ENCODE results near the gene ZNF3.

ZNF3 gene

GRCh38 chr7:100119970-100120732 lies 38.6 kb upstream of the ZNF3 start:
- DNase-seq, result peak; percentile 77 to 81
- TF ChIP-seq GATA1 (IDR thresholded peaks at IDR 0.05; ENCODE audit: low read depth, low read length), result no peak
- TF ChIP-seq POLR2A (IDR thresholded peaks at IDR 0.05; ENCODE audit: low read length), result no peak

GRCh38 chr7:100119072-100119969 lies 37.8 kb upstream of the ZNF3 start, which contains the start of the genes CNPY4 and TAF6:
Gene CNPY4 (plus strand): TSS chr7:100119634. CDS start chr7:100119745, 111 bp downstream.
Gene TAF6 (minus strand): TSS chr7:100119358. CDS start chr7:100114209, 5,149 bp downstream.
- no peak for TF ChIP-seq GATA1 (IDR thresholded peaks at IDR 0.05; ENCODE audit: low read depth, low read length)
- TF ChIP-seq POLR2A (IDR thresholded peaks at IDR 0.05; ENCODE audit: low read length), result peak; percentile 77
- DNase-seq, result peak; percentile 96 to 98

GRCh38 chr7:100118388-100119071 lies 37.0 kb upstream of the ZNF3 start:
- no peak for DNase-seq
- no peak for TF ChIP-seq GATA1 (IDR thresholded peaks at IDR 0.05; ENCODE audit: low read depth, low read length)
- no peak for TF ChIP-seq POLR2A (IDR thresholded peaks at IDR 0.05; ENCODE audit: low read length)

- no peak for DNase-seq
- no peak for TF ChIP-seq GATA1 (IDR thresholded peaks at IDR 0.05; ENCODE audit: low read depth, low read length)
- TF ChIP-seq POLR2A (IDR thresholded peaks at IDR 0.05; ENCODE audit: low read length), result no peak
These were observed 33.5 kb upstream of the ZNF3 start for GRCh38 chr7:100115026-100115425.

- no peak for TF ChIP-seq GATA1 (IDR thresholded peaks at IDR 0.05; ENCODE audit: low read depth, low read length)
- no peak for TF ChIP-seq POLR2A (IDR thresholded peaks at IDR 0.05; ENCODE audit: low read length)
- no peak for DNase-seq
These were observed 30.4 kb upstream of the ZNF3 start for GRCh38 chr7:100111914-100112313.

GRCh38 chr7:100111156-100111555 lies 29.6 kb upstream of the ZNF3 start:
- TF ChIP-seq POLR2A (IDR thresholded peaks at IDR 0.05; ENCODE audit: low read length), result no peak
- TF ChIP-seq GATA1 (IDR thresholded peaks at IDR 0.05; ENCODE audit: low read depth, low read length), result no peak
- peak in 1 of 2 experiments; percentile 63 for DNase-seq

- TF ChIP-seq POLR2A (IDR thresholded peaks at IDR 0.05; ENCODE audit: low read length) (no peak), GATA1 (IDR thresholded peaks at IDR 0.05; ENCODE audit: low read depth, low read length) (no peak)
- no peak for DNase-seq
These were observed 28.1 kb upstream of the ZNF3 start for GRCh38 chr7:100109521-100110163.

- no peak for DNase-seq
- TF ChIP-seq POLR2A (IDR thresholded peaks at IDR 0.05; ENCODE audit: low read length), result no peak
- TF ChIP-seq GATA1 (IDR thresholded peaks at IDR 0.05; ENCODE audit: low read depth, low read length), result no peak
These were observed 26.4 kb upstream of the ZNF3 start for GRCh38 chr7:100107890-100108289.

- TF ChIP-seq GATA1 (IDR thresholded peaks at IDR 0.05; ENCODE audit: low read depth, low read length), result no peak
- TF ChIP-seq POLR2A (IDR thresholded peaks at IDR 0.05; ENCODE audit: low read length), result no peak
- no peak for DNase-seq
These were observed 25.7 kb upstream of the ZNF3 start for GRCh38 chr7:100107125-100107737.

- TF ChIP-seq GATA1 (IDR thresholded peaks at IDR 0.05; ENCODE audit: low read depth, low read length) (no peak), POLR2A (IDR thresholded peaks at IDR 0.05; ENCODE audit: low read length) (no peak)
- DNase-seq, result no peak
These were observed 25.1 kb upstream of the ZNF3 start for GRCh38 chr7:100106633-100107032.

GRCh38 chr7:100105534-100105933 lies 24.0 kb upstream of the ZNF3 start:
- DNase-seq, result no peak
- TF ChIP-seq GATA1 (IDR thresholded peaks at IDR 0.05; ENCODE audit: low read depth, low read length) (no peak), POLR2A (IDR thresholded peaks at IDR 0.05; ENCODE audit: low read length) (no peak)

- TF ChIP-seq POLR2A (IDR thresholded peaks at IDR 0.05; ENCODE audit: low read length), result no peak
- TF ChIP-seq GATA1 (IDR thresholded peaks at IDR 0.05; ENCODE audit: low read depth, low read length), result no peak
- DNase-seq, result no peak
These were observed 21.7 kb upstream of the ZNF3 start for GRCh38 chr7:100102950-100103840.
